Left colon (tissue), 2 donors: ENCODE results near the gene COL6A3. TPM values are rescaled to one million over a fixed set of nuclear protein-coding genes. Genes with fewer than 3 reads are reported as not detected.
"Not testable (repeated sequence)": the region's sequence is repeated elsewhere in the genome, so short reads cannot be mapped to it uniquely, and the experiment has no call there.

Experiments
- ATAC-seq: fragments of 200-7000 bp; cut with Tn5 transposase; one replicate; pipeline ENCODE4 v1.9.1; 2020; ENCODE audit warnings: mild to moderate bottlenecking, moderate library complexity
- DNase-seq, 2 donors: peaks; one replicate each; pipeline ENCODE4 v3.0.0-alpha.2; 2020
- intact Hi-C, 2 donors: fragments of 100-400 bp; cut with DNase I in 1 of 2; cut with micrococcal nuclease in 1 of 2; formaldehyde crosslinking; loops; one replicate each; pipeline versions ENCODE4 v1.11.2 to v1.14.0; 2022; cut with DNase I, micrococcal nuclease
- total RNA-seq, 2 donors: library from RNA; stranded (reverse); fragmentation: NEBNext Ultra II Directional; extraction: Animal tissue kit (Norgen Biotek cat#: 25700); gene quantifications; one replicate each; pipeline ENCODE4 v1.2.1, GENCODE V29; 2021
- donor health status: DM: no; HTN: no; CAD: no.
- donor health status: DM: yes; HTN: yes; CAD: no.

Gene COL6A3
- total RNA-seq, 2 donors from 2014 or later = 22.6 to 79.5 TPM

GRCh38 chr2:237359894-237360780 is 53.8 kb downstream of the COL6A3 start:
- DNase-seq (no peak), ATAC-seq (no peak)
- intact Hi-C loops = no loop called here

- intact Hi-C loops = no loop called here
- no peak for DNase-seq
- ATAC-seq = no peak
These were observed 54.5 kb downstream of the COL6A3 start for GRCh38 chr2:237359518-237359840.

GRCh38 chr2:237358721-237359517 is 55.0 kb downstream of the COL6A3 start:
- intact Hi-C loops = no loop called here
- DNase-seq (no peak), ATAC-seq (no peak)

GRCh38 chr2:237355701-237356100 is 58.3 kb downstream of the COL6A3 start:
- DNase-seq (no peak), ATAC-seq (no peak)
- intact Hi-C loops = no loop called here

- intact Hi-C loops = no loop called here
- DNase-seq = no peak
These were observed 59.1 kb downstream of the COL6A3 start for GRCh38 chr2:237354892-237355291.

GRCh38 chr2:237354172-237354571 is 59.8 kb downstream of the COL6A3 start:
- intact Hi-C loops, DNase-seq, ATAC-seq: not testable (repeated sequence)

More at GRCh38 chr2:237354892-237355291, 59.1 kb downstream of the COL6A3 start:
- no peak for ATAC-seq

- intact Hi-C loops = no loop called here
- DNase-seq (no peak), ATAC-seq (no peak)
These were observed 60.7 kb downstream of the COL6A3 start for GRCh38 chr2:237353215-237353614.

- ATAC-seq (no peak), DNase-seq (no peak)
- intact Hi-C loops = no loop called here
These were observed 61.6 kb downstream of the COL6A3 start for GRCh38 chr2:237352279-237352845.

GRCh38 chr2:237351796-237352195 is 62.2 kb downstream of the COL6A3 start:
- intact Hi-C loops = no loop called here
- ATAC-seq = no peak
- DNase-seq = no peak

GRCh38 chr2:237351046-237351445 is 62.9 kb downstream of the COL6A3 start:
- DNase-seq (no peak), ATAC-seq (no peak)
- intact Hi-C loops = no loop called here

- ATAC-seq = no peak
- intact Hi-C loops = no loop called here
- DNase-seq = no peak
These were observed 63.4 kb downstream of the COL6A3 start for GRCh38 chr2:237350597-237350996.

- DNase-seq (no peak), ATAC-seq (no peak)
- intact Hi-C loops = no loop called here
These were observed 63.9 kb downstream of the COL6A3 start for GRCh38 chr2:237350070-237350469.

- ATAC-seq (no peak), DNase-seq (no peak)
- intact Hi-C loops = no loop called here
These were observed 65.6 kb downstream of the COL6A3 start for GRCh38 chr2:237348281-237348865.

- ATAC-seq (no peak), DNase-seq (no peak)
- intact Hi-C loops = no loop called here
These were observed 67.9 kb downstream of the COL6A3 start for GRCh38 chr2:237345891-237346640.

- ATAC-seq (no peak), DNase-seq (no peak)
- intact Hi-C loops = no loop called here
These were observed 68.6 kb downstream of the COL6A3 start for GRCh38 chr2:237345411-237345810.

GRCh38 chr2:237344942-237345341 is 69.0 kb downstream of the COL6A3 start:
- DNase-seq (no peak), ATAC-seq (no peak)
- intact Hi-C loops = no loop called here

GRCh38 chr2:237343993-237344392 is 70.0 kb downstream of the COL6A3 start:
- intact Hi-C loops = no loop called here
- ATAC-seq (no peak), DNase-seq (no peak)

GRCh38 chr2:237341872-237342271 is 72.1 kb downstream of the COL6A3 start:
- ATAC-seq = no peak
- intact Hi-C loops = no loop called here
- DNase-seq = no peak

- intact Hi-C loops = no loop called here
- no peak for ATAC-seq
- no peak for DNase-seq
These were observed 76.4 kb downstream of the COL6A3 start for GRCh38 chr2:237337586-237337985.
